GM19351 (cell line): ENCODE data around the gene CPA4.

ENCODE experiments used
- ATAC-seq: cut with Tn5 transposase; IDR thresholded peaks from one replicate; pipeline ENCODE4 v1.9.1; 2021; ENCODE audit warnings: mild to moderate bottlenecking, moderate library complexity; ENCODE audit not compliant: unreplicated experiment

CPA4 gene

DNA sequence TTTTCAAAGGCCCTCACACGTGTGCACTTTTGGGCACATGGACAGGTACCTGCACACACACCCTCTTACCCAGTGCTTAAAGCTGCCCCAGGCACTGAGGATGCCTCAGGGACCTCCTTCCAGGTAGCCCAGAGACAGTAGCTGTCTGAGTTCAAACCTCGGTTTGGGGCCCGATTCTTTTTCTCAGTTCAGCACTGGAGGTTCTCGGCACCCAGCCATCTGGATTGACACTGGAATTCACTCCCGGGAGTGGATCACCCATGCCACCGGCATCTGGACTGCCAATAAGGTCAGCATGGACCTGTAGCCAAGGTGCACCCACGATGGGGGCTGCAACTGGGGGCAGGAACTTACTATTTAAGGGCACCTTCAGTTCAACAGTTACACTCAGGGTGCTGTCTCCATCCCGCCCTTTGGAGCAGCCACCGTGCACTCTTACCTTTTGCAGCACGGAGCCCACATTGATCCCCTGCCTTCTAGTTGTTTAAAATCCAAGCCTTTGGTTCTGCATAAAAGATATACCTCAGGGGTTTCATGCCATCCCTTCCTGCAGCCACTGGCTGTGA is 69.4 kb downstream of the CPA4 start:
- no peak for ATAC-seq

DNA sequence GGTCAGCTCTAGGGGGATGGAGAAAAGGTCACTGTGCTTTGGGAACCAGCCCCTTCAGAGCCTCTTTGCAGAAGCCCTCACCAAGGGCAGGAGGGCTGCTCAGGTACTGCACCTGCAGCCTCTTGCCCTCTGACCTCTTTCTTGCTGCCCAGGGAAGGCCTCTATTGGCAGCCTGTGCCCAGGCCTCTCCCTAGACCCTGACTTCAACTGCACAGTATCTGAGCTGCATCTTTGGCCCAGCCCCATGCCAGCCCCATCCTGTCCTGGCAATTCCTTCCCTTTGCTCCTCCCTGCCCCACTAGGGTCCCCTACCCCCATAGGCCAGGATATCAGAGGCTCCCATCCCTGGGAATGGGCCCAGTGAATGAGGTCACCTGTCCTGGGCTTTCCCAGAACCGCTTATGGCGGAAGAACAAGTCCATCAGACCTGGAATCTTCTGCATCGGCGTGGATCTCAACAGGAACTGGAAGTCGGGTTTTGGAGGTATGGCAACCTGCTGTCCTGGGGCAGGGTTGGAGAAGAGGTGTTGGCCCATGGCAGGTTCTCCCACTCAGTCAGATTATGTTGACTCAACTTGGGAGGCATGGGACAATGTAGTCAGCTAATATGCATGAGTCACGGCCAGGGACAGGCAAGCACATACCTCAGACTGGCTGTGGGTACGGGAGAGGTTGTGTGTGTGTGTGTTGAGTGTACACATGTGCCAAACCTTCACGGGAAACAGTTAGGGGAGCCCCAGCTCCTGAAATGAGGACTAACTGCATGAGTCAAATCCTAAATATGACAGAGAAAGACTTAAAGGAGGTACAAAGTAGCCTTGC is 70.3 kb downstream of the CPA4 start:
- peak; percentile 33 for ATAC-seq

DNA sequence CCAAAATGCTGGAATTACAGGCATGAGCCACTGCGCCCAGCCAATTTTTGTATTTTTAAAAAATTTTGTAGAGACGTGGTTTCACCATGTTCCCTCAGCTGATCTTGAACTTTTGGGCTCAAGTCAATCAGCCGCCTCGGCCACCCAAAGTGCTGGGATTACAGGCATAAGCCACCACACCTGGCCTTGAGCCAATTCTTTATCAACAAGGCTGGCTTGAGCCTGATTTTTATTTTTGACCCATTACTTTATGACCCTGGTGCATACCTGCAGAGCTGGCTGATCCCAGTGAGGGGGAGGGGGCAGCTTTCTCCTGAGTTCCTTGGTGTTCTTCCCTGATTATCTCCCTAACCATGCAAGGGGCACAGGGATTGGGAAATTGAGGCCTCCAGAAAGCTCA is 71.5 kb downstream of the CPA4 start:
- ATAC-seq: no peak

- no peak for ATAC-seq
These were observed 72.1 kb downstream of the CPA4 start for GRCh38 chr7:130365088-130365487.

DNA sequence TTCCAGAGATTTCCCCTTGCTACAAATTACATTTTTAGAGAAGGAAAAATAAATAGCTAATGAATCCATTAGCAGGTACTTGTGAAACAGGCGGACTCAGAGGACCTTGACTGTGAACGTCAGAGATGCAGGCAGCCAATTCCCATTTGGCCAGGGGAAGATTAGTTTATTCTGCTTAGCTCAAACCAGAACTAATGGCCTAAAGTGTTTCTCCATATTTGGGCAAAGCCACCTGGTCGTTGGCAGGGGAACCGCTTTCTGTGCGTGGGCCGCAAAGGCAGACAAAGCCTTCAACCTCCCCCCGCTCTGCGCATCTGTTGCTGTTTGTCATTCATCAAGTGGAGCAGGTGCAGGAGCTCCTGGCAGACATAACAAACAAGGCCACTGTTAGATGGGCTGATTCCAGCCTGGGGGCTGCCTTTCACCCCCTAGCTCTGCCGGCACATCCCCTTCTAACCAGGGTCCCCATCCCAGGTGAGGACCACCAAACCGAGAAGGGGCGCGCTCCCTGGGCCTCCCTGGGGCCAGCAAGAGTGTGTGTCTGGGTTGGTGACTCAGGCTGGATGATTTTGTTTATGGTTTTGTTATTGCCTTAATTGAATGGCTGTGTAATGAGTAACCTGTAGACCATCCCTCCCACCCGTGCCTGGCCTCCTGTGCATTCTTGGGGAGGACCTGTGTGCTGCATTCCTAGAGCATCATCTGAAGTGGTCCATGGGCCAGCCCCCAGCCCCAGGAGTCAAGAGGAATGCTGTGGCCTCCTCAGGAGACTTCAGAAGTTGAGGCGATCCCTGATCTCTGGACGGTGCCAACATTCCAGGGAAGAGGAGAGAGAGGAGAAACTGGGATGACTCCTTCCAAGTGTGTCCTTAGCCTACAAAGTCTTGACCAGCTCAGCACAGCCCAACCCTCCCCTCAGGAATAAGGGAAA is 72.8 kb downstream of the CPA4 start:
- ATAC-seq: peak; percentile 84

- ATAC-seq: no peak
These were observed 73.6 kb downstream of the CPA4 start for GRCh38 chr7:130366564-130366963.

DNA sequence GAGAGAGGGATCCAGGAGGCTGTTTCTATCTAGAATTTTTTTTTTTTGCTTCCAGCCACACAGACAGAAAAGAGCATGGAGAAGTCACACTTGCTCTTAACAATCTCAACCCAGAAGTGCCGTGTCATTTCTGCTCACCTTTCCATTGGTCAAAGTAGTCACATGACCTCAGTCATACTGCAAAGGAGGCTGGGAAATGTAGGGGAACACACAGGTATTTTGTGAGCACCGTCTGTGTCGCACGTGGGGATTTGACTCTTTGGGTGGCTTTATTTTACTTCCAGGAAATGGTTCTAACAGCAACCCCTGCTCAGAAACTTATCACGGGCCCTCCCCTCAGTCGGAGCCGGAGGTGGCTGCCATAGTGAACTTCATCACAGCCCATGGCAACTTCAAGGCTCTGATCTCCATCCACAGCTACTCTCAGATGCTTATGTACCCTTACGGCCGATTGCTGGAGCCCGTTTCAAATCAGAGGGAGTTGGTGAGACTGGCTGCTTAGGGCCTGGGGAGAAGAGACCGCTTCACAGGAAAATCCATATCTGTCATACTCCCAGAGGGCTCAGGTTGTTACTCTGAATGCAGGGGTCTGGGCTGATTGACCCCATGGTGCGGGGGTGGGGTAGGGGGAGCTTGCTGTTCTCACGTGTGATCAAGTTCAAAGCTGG is 74.3 kb downstream of the CPA4 start:
- no peak for ATAC-seq

- ATAC-seq: no peak
These were observed 75.1 kb downstream of the CPA4 start for GRCh38 chr7:130367836-130368746.

DNA sequence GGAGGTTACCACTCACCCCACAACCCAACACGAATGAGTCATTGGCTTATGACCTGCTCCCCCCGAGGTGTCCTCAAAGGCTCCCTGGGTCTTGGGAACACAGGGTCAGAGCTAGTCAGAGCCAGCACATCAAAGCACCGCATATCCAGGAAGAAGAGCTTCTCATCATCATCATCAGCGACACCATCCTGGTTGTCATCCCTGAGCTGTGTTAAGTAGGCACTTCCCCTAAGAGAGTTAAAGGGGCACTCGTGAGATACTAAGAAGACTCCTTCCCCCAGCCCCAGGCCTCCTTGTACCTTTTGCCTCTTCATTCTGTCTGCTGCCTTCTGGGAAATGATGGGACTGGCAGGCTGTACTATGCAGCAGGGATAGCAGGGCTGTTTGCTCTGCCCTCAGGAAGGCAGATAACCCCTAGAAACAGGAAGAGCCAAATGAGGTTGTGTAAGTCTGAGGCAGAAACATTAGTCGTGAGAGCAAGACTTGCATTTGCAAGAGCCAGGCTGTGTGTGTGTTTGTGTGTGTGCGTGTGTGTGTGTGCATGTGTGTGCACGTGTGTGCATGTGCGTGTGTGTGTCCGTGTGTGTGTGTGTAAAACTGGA is 76.2 kb downstream of the CPA4 start:
- no peak for ATAC-seq

DNA sequence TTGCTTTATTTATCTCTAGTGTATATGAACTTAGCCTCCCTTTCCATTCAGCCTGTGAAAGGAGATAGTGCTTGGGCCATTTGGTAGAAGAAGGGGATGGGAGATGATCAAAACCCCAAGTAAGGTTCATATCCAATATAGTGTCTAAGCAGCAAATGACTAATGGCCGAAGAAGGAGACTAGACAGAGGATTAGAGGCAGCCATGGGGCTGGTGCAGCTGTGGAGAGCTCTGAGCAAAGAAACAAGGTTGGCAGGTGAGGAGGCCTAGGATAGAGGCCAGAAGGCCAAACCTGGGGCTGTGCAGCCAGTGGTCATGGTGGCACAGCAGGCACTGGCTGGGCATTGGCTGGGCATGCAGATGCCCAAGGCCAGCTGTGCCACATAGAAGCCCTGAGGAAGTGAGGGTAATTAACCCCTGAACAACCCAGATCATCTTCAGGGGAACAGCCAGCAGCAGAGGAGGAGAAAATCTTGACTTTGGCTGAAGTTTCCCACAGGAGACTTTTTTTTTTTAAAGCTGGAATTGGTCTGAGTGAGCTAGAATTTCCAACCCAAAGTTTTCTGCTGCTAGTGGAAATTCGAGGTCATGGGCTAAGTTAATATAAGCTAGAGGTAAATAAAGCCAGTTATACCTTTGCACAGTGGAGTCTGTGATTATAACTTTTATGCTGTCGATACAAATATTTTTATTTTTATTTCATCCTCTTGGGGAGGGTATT is 77.0 kb downstream of the CPA4 start:
- ATAC-seq: no peak

- no peak for ATAC-seq
These were observed 78.1 kb downstream of the CPA4 start for GRCh38 chr7:130371046-130371445.

DNA sequence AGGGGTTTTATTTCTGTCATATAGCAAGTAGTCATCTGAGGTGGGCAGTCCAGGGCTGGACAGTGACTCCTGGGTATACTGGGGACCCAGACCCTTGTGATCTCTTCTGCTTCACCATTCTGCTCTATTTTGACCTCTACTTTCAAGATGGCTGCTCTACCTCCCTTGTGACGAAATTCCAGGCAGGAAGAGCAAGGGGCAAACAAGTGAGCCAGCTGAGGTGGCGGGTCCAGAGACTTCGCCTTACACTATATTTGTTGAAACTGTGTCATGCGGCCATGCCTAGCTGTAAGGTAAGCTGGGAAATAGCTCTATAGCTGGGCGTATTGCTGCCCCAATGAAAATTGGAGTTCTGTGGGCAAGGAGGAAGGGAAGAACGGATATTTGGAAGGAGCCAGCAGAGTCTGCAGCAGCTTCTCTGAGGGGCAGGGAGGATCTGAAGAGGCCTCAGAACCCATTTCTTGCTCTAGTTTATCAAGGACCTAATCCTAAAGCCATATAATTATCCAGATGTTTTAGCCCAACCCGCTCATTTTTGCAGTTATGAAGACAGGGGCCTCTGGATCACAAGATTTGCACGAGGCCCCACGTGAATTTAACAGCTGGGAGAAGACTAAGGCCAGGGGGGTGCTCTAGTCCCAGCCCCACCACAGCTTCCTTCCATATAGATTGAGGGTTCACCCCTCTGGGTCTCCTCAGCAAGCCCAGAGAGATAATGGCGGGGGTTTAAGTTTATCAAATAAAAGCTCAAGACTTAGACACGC is 79.6 kb downstream of the CPA4 start:
- ATAC-seq: no peak
